GM13977 (cell line): ENCODE results near the gene DUSP2.

Experiments used
- DNase-seq: peaks from one replicate; pipeline ENCODE4 v3.0.0; 2012; ENCODE audit warnings: low spot score
- in situ Hi-C: fragments of 300-500 bp; cut with MboI; formaldehyde crosslinking; loops from one replicate; pipeline ENCODE4 v1.12.0; 2022; ENCODE audit warnings: low sequenced_read_pairs, low pct_unique_long_range_greater_than_20kb, mixed read lengths, inconsistent platforms; ENCODE audit not compliant: unreplicated experiment
- TF ChIP-seq, protein P1 (sequence below): IDR thresholded peaks from 2 replicates; pipeline ENCODE4 v1.5.1; 2012; ENCODE audit warnings: mild to moderate bottlenecking, control low read depth; ENCODE audit not compliant: insufficient read depth; ENCODE audit errors: extremely low read depth, missing control alignments

DUSP2 gene

GRCh38 chr2:96123936-96124335, 21.3 kb downstream of the DUSP2 start:
- in situ Hi-C loops: no loop called here
- TF ChIP-seq, protein P1, sequence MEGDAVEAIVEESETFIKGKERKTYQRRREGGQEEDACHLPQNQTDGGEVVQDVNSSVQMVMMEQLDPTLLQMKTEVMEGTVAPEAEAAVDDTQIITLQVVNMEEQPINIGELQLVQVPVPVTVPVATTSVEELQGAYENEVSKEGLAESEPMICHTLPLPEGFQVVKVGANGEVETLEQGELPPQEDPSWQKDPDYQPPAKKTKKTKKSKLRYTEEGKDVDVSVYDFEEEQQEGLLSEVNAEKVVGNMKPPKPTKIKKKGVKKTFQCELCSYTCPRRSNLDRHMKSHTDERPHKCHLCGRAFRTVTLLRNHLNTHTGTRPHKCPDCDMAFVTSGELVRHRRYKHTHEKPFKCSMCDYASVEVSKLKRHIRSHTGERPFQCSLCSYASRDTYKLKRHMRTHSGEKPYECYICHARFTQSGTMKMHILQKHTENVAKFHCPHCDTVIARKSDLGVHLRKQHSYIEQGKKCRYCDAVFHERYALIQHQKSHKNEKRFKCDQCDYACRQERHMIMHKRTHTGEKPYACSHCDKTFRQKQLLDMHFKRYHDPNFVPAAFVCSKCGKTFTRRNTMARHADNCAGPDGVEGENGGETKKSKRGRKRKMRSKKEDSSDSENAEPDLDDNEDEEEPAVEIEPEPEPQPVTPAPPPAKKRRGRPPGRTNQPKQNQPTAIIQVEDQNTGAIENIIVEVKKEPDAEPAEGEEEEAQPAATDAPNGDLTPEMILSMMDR: no peak
- no peak for DNase-seq

DNA sequence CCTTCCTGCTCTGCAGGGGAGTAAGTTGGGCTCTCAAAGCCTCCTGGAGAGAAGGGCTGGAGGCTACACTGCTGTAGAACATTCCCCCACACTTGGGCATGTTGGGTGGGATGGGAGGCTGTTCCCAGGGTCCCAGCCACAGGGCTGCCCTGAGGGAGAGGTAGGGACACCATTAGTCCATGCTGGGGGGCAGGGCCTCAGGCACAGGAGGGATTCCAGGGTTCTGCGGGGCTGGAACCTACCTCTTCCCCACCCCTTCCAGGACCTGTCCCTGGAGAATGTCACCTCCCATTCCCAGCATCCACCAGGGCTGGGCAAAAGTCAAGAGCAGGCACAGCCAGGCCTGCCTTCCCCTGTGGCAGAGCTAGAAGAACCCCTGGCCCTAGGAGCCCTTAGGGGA, 21.9 kb downstream of the DUSP2 start:
- in situ Hi-C loops: no loop called here
- DNase-seq: no peak
- TF ChIP-seq, protein P1: no peak

- DNase-seq: no peak
- in situ Hi-C loops: no loop called here
- TF ChIP-seq, protein P1: no peak
Measured at GRCh38 chr2:96122391-96122790, 22.8 kb downstream of the DUSP2 start.

GRCh38 chr2:96121414-96121813, 23.8 kb downstream of the DUSP2 start:
- no peak for DNase-seq
- TF ChIP-seq, protein P1: no peak
- in situ Hi-C loops: no loop called here

DNA sequence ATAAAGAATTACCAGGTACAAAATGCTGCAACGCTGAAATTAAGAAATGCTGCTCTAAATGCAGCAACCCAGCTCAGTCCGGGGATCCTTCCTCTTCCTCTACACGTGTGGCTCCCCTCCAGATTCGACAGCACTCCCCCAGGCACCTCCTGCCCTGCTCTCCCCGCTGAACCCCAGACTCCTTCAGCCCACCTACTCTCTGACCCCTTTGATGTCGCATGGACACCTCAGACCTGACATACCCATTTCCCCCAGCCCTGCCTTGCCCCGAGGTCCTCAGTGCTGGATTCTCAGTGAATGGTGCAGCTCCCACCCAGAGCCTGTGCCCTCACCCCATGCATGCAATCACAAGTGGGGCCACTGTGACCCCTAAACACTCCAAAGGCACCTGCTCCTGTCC, 24.2 kb downstream of the DUSP2 start:
- TF ChIP-seq, protein P1: no peak
- in situ Hi-C loops: no loop called here
- no peak for DNase-seq

GRCh38 chr2:96120091-96120720, 25.0 kb downstream of the DUSP2 start:
- TF ChIP-seq, protein P1: no peak
- in situ Hi-C loops: no loop called here
- DNase-seq: no peak
